ENCODE results near the gene POPDC3.

DNA sequence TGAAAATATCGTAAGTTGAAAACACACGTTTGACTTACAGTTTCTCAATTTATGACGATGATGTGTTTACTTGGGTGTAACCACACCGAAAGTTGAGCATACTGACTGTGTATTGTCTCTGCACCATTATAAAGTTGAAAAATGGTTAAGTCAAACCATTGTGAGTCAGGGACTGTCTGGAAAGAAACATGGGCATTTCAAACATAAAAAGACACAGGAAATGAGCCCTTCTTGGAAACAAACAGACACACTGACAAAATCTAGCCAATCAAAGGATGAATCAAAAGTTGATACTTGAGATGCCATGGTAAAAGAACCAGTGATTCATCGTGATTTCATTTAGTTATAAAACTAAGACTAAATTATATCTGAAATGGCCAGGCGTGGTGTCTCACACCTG is 5.3 kb downstream of the POPDC3 start:
- TF ChIP-seq CTCF (conservative IDR thresholded peaks at IDR 0.05; ENCODE audit: low read depth, low read length) = no peak
- TF ChIP-seq EZH2 (IDR thresholded peaks at IDR 0.05; ENCODE audit: borderline replicate concordance, low read depth, low read length, poor library complexity, severe bottlenecking) = no peak
